IPS DF 19.7 (cell line): ENCODE results near the gene GABRB1.

ENCODE experiments used
- DNase-seq: peaks from one replicate; pipeline ENCODE4 v3.0.0-alpha.2; 2013; ENCODE audit warnings: low read depth, low spot score

GABRB1 gene

DNA sequence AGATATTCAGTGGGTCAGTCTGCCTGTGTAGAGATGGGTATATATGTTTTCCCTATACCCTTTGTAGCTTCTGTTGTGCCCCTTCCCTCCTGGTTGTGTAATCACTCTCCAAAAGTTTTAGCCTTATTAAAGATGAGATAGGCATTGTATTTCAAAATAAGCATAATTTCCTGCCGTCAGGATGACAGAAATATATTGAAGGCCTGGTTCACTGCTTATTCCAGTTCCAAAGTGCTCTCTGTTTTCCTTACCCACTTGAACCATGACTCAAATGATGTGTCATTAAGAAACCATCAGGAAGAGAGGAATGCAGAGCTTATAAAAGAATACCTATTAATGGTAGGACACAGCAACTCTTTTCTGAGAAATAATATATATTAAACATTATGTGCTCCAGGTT, 178.5 kb downstream of the GABRB1 start:
- no peak for DNase-seq

- no peak for DNase-seq
These were observed 179.5 kb downstream of the GABRB1 start for GRCh38 chr4:47210828-47211227.

GRCh38 chr4:47213106-47213505, 181.7 kb downstream of the GABRB1 start:
- no peak for DNase-seq

GRCh38 chr4:47213539-47213938, 182.2 kb downstream of the GABRB1 start:
- no peak for DNase-seq

DNA sequence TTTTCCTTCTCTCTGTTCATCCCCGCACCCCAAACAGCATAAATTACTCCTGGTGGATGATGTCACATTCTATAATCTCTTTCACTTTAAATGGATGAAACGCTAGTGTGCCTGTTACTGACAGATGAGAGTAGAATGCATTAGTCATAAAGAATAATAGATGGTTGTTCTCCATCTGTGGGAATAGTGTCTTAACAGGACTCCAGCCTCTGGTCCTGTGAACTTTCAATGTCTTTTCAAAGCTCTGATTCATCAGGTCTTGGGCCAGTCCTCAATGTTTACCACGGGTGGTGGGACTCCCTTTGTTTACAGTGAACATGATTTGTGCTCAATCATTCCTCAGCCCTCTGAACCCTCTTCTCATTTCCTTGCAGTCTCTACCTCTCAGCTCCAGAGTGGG, 182.6 kb downstream of the GABRB1 start:
- no peak for DNase-seq

GRCh38 chr4:47215759-47216158, 184.4 kb downstream of the GABRB1 start:
- no peak for DNase-seq

DNA sequence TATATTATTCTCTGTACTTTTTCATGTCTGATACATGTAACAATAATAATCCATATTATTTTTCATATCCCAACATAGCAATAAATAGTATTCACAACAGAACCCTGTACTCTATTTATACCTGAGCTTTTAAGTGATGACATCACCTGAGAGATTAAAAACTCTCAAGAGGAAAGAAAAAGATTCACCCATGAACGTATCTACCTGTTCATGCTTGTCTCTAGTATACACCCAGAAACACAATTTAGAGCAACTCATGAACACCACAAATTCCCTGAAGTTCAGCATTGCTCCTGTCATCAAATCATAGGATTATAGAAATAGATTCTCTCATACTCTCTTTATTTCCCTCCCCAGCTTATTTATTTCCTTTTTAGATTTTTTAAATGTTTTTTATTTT, 185.9 kb downstream of the GABRB1 start:
- no peak for DNase-seq

DNA sequence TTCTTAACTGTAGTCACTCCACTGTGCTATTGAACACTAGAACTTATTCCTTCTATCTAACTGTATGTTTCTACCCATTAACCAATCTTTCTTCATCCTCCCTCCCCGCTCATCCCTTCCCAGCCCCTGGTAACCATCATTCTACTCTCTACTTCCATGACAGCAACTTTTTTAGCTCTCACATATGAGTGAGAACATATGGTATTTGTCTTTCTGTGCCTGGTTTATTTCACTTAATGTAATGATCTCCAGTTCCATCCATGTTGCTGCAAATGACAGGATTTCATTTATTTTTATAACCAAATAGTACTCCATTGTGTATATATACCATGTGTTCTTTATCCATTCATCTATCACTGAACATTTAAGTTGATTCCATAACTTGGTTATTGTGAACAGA, 186.5 kb downstream of the GABRB1 start:
- DNase-seq, result no peak

GRCh38 chr4:47218631-47219030, 187.3 kb downstream of the GABRB1 start:
- no peak for DNase-seq

DNA sequence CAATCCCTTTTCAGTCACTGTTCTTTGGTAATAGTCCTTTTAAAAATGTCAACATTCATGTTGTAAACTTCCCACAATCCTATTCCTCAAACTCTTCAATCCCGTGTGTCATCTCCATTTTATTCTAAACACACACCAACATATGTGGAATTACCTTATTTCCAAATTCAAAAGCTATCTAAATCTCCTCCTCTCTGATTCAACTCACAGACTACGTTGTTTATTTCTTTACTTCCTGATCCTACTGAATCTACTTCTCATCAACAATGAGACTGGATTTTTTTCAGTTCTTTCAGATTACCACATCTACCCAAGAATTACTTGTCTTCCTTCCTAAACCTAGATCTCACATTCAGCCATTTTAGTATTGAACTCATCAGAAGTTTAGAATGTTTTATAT, 188.2 kb downstream of the GABRB1 start:
- no peak for DNase-seq

DNA sequence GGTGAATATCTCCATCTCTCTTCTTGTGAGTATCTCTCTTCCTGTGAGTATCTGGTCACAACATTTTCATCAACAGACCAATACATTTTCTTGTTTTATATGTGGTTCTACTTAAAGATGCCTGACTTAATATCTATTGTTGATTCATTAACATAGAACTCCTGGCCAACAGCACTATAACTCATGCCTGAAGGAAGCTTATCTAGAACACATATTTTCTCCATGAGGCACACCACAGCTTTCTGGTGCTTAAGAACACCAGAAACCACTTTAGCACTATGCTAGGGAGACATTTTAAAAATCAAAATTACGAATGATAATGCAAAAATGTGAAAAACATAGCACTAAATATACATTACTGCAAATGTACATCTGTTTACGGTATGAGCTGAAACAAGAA, 190.4 kb downstream of the GABRB1 start:
- DNase-seq, result no peak

GRCh38 chr4:47222276-47222675, 190.9 kb downstream of the GABRB1 start:
- DNase-seq, result no peak

DNA sequence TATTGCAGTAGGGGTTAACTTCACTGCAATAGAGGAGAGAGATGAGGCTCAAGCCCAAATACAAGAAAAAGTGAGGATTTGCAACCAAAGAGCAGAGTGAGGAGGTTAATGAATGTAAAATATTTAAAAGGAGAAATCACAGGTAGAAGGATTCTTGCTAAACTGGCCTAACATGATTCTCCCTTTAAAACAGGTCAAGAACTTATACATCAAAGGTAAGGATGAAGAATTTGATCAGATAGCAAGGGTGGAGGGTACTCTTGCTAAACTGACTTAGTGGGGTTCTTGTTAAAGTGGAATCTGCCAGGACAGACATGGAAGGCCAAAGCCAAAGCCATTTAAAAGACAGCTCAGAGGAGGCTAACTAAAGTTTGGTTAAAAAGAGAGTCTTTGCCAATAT, 193.0 kb downstream of the GABRB1 start:
- DNase-seq, result no peak

- no peak for DNase-seq
These were observed 204.4 kb downstream of the GABRB1 start for GRCh38 chr4:47235721-47236120.

GRCh38 chr4:47238667-47239066, 207.3 kb downstream of the GABRB1 start:
- no peak for DNase-seq

DNA sequence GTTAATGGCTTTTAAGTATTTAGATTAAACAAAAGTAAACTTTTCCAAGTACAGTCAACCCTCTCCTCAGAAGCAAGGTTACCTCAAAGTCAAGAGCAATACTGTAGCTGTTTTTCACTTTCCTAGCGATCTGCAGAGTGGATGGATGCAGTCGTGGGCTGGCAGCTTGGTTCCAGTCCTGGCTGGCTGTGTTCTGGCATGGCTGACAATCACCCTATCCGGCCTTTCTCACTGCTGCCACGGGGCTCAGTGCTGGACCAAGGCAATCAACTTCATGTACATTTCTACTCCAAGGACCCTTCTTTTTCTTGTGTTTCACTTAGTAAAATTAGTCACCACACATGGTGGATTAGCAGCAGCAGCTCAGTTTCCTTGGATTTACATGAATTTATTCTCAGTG, 208.3 kb downstream of the GABRB1 start:
- DNase-seq, result no peak

DNA sequence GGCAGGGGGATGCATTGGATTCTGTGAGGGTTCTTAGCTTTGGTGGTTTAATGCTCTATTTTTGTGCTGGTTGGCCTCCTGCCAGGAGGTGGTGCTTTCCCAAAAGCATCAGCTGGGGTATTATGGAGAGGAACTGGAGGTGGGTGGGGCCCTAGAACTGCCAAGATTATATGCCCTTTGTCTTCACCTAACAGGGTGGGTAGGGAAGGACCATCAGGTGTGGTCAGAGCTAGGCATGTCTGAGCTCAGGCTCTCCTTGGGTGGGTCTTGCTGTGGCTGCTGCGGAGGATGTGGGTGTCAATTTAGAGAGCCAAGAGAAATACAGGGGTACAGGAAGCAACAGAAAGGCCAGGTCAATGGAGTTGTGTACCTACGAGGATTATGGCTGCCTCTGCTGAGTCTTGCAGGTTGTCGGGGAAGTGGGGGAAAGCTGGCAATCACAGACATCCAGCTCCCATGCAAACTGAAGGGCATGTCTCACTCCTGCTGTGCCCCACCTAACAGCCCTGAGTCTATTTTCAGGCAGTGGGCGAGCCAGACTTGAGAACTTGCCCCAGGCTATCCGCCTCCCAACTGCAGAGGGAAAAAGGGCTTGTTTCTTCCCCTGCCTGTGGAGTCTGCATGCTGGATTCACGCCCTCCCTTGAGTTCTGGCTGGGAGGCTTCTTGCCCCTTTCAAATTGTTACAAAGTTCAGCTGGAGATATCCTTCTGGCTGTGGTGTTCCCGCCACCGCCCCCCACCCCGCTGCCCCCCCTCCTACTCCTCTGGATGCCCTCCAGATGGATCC, 220.2 kb downstream of the GABRB1 start:
- DNase-seq, result no peak

DNA sequence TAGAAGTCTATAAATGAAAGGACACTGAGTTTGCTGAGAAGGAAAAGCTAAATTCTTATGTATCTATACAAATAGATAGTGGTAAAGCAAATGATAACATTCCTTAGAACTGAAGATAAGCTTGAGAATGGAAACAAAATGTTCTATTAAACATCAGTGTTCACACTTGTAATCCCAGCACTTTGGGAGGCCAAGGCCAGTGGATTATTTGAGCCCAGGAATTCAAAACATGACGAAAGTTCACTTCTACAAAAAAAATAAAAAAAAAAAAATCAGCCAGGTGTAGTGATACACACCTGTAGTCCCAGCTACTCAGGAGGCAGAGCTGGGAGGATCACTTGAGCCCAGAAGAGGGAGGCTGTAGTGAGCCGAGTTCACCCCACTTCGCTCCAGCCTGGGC, 232.4 kb downstream of the GABRB1 start:
- DNase-seq, result no peak

DNA sequence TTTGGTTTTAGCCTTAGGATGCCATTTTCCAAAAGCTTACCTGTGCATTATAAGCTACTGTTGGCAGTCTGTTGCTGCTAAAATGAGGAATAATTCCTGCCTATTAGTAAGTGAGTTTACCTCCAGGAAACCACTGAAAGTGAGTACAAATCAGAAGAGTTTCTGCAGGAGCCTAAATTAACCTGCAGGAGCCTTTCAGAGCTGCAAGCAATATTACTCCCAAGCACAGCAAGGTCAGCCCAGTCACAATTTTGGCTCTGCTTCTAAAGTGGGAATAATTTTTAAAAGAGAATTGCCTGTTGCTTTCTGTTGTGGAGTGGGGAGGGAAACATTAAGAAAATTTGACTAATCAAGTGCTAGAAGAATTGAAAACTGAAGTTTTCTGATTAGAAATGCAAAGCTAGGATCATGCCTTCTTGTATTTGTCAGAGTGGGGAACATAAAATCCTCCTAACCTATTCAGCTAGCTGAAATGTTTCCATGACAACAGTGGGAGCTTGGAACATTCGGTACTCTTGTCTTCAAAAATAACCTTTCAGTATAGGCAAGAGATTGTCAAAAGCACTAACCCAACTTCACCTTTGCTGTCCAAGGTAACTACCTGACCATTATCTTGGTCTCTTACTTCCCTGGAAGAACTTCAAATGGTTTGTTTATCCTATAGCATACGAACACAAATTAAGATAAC, 239.0 kb downstream of the GABRB1 start:
- no peak for DNase-seq

- no peak for DNase-seq
These were observed 239.9 kb downstream of the GABRB1 start for GRCh38 chr4:47271291-47271690.

DNA sequence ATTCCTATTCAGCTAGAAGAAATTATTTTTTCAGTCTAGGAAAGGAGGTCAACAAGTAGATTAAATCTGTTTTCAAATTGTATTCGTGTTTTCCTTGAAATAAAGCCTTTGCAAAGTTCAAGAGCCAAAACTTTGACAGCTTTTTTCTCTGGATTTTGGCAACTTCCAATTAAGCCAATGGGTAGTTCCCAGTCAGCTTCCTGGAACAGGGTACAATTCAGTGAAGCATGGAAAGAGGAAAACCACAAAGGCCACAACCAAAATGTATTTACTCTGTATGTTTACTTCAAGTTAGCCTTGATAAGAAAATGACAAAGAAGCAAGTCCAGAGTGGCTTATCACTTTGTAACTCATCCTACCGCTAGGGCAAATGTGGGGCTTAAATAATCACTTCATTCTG, 243.5 kb downstream of the GABRB1 start:
- no peak for DNase-seq

GRCh38 chr4:47275595-47275994, 244.2 kb downstream of the GABRB1 start:
- DNase-seq, result no peak

DNA sequence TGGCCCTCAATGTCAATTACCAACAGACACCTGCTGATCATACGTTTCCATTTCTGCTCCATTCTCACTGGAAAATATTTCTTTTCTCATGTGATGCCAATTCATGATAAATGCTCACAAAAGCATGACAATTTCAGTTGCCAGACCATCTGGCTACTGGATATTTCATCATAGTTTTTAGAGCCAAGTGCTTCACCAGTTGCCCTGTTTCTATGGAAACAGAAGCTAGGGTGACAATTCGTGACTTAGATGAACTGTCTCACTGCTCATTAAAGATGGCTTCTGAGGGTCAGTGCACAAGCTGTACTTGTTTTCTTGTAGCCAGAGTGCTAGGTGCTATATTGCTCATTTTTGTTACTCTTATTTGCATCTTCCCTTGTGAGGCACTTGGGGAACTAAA, 247.3 kb downstream of the GABRB1 start:
- DNase-seq, result no peak
